Body of pancreas (tissue), 4 donors: ENCODE measurements around the gene EML6.

ENCODE experiments used
- CTCF ChIP-seq, 7 experiments: fragments of 450-650 bp in 4 of 7; fragments of 200-600 bp in 3 of 7; sonication (generic) in 3 of 7; IDR thresholded peaks; one replicate each; pipeline ENCODE4 v1.5.1; 2016 to 2019; ENCODE audit warnings: antibody characterized with exemption in 7 of 7
- POLR2A ChIP-seq, 3 donors: fragments of 450-650 bp; IDR thresholded peaks; one replicate each; pipeline ENCODE4 v1.6.1; 2016; ENCODE audit warnings: antibody characterized with exemption in 3 of 3, mild to moderate bottlenecking in 2 of 3

GRCh38 chr2:54931473-54931872, 208.0 kb downstream of the EML6 start:
- no peak for TF ChIP-seq CTCF (IDR thresholded peaks at IDR 0.05)
- TF ChIP-seq POLR2A (IDR thresholded peaks at IDR 0.05), result no peak
